Ecto neural progenitor cell (in vitro differentiated cells): Measurements from ENCODE around the gene ETAA1.

Experiments used
- DNase-seq: peaks from one replicate; pipeline ENCODE4 v3.0.0-alpha.2; 2018; ENCODE audit warnings: low spot score

The ETAA1 gene

GRCh38 chr2:67438337-67438736, 41.2 kb downstream of the ETAA1 start:
- DNase-seq, result no peak

GRCh38 chr2:67445652-67446268, 48.6 kb downstream of the ETAA1 start:
- no peak for DNase-seq

GRCh38 chr2:67446491-67446911, 49.4 kb downstream of the ETAA1 start:
- DNase-seq, result no peak

- no peak for DNase-seq
Observed at GRCh38 chr2:67448648-67449047, 51.5 kb downstream of the ETAA1 start.

GRCh38 chr2:67451086-67451832, 54.1 kb downstream of the ETAA1 start:
- DNase-seq, result no peak

- DNase-seq, result no peak
Observed at GRCh38 chr2:67453310-67453709, 56.2 kb downstream of the ETAA1 start.

GRCh38 chr2:67455219-67456142, 58.3 kb downstream of the ETAA1 start:
- no peak for DNase-seq

GRCh38 chr2:67456428-67456827, 59.3 kb downstream of the ETAA1 start:
- no peak for DNase-seq

GRCh38 chr2:67457699-67458098, 60.6 kb downstream of the ETAA1 start:
- DNase-seq, result no peak

- DNase-seq, result no peak
Observed at GRCh38 chr2:67459761-67460160, 62.6 kb downstream of the ETAA1 start.
